Measurements from ENCODE around the gene PPARG. TPM values are rescaled to one million over a fixed set of nuclear protein-coding genes. Genes with fewer than 3 reads are reported as not detected.

The PPARG gene
- total RNA-seq, 2 donors from 2014 or later, result 12.3 to 17.9 TPM

- no peak for TF ChIP-seq CTCF (IDR thresholded peaks at IDR 0.05)
Measured at GRCh38 chr3:12420393-12420792, 131.5 kb downstream of the PPARG start.

GRCh38 chr3:12421132-12421531 lies 132.3 kb downstream of the PPARG start:
- Histone ChIP-seq H3K27ac (no peak overlapping the region), H3K27me3 (no peaks in the 10 kb centered on the region), H3K4me3 (no peak overlapping the region), H3K4me1 (peaks cover 0 to 26% of the 10 kb centered on the region in 2 donors), H3K9me3 (no peaks in the 10 kb centered on the region), H3K36me3 (no peaks in the 10 kb centered on the region)
- no peak for TF ChIP-seq CTCF (IDR thresholded peaks at IDR 0.05)
- DNase-seq (ENCODE audit: low spot score), result no peak

More at GRCh38 chr3:12420393-12420792, 131.5 kb downstream of the PPARG start:
- H3K4me3 ChIP-seq, result no peak overlapping the region
- H3K4me1 ChIP-seq, result peaks cover 0 to 26% of the 10 kb centered on the region in 2 donors
- H3K27me3 ChIP-seq, result no peaks in the 10 kb centered on the region
- no peak overlapping the region for H3K27ac ChIP-seq
- DNase-seq (ENCODE audit: low spot score), result no peak
- H3K9me3 ChIP-seq, result no peaks in the 10 kb centered on the region
- H3K36me3 ChIP-seq, result no peaks in the 10 kb centered on the region

GRCh38 chr3:12423131-12423530 lies 134.3 kb downstream of the PPARG start:
- DNase-seq (ENCODE audit: low spot score), result no peak
- peaks cover 0 to 26% of the 10 kb centered on the region in 2 donors for H3K4me1 ChIP-seq
- H3K36me3 ChIP-seq, result no peaks in the 10 kb centered on the region
- no peak overlapping the region for H3K4me3 ChIP-seq
- no peaks in the 10 kb centered on the region for H3K9me3 ChIP-seq
- no peaks in the 10 kb centered on the region for H3K27me3 ChIP-seq
- no peak for TF ChIP-seq CTCF (IDR thresholded peaks at IDR 0.05)
- H3K27ac ChIP-seq, result no peak overlapping the region

GRCh38 chr3:12423918-12424630 lies 135.2 kb downstream of the PPARG start:
- no peaks in the 10 kb centered on the region for H3K9me3 ChIP-seq
- H3K4me1 ChIP-seq, result peaks cover 0 to 26% of the 10 kb centered on the region in 2 donors
- DNase-seq (ENCODE audit: low spot score), result no peak
- no peak overlapping the region for H3K4me3 ChIP-seq
- H3K27ac ChIP-seq, result no peak overlapping the region
- TF ChIP-seq CTCF (IDR thresholded peaks at IDR 0.05), result no peak
- H3K36me3 ChIP-seq, result no peaks in the 10 kb centered on the region
- H3K27me3 ChIP-seq, result no peaks in the 10 kb centered on the region

- no peaks in the 10 kb centered on the region for H3K9me3 ChIP-seq
- H3K4me3 ChIP-seq, result no peak overlapping the region
- no peak for TF ChIP-seq CTCF (IDR thresholded peaks at IDR 0.05)
- peaks cover 0 to 26% of the 10 kb centered on the region in 2 donors for H3K4me1 ChIP-seq
- H3K36me3 ChIP-seq, result no peaks in the 10 kb centered on the region
- DNase-seq (ENCODE audit: low spot score), result no peak
- no peaks in the 10 kb centered on the region for H3K27me3 ChIP-seq
- H3K27ac ChIP-seq, result no peak overlapping the region
Measured at GRCh38 chr3:12424635-12425319, 135.9 kb downstream of the PPARG start.

All from right atrium auricular region (tissue), 2 donors.